Measurements from ENCODE around the gene ADORA1. TPM values are rescaled to one million over a fixed set of nuclear protein-coding genes. Genes with fewer than 3 reads are reported as not detected.

The ADORA1 gene
- total RNA-seq, 4 donors from 2014 or later: 0.94 to 25.6 (median 6.8) TPM

DNA sequence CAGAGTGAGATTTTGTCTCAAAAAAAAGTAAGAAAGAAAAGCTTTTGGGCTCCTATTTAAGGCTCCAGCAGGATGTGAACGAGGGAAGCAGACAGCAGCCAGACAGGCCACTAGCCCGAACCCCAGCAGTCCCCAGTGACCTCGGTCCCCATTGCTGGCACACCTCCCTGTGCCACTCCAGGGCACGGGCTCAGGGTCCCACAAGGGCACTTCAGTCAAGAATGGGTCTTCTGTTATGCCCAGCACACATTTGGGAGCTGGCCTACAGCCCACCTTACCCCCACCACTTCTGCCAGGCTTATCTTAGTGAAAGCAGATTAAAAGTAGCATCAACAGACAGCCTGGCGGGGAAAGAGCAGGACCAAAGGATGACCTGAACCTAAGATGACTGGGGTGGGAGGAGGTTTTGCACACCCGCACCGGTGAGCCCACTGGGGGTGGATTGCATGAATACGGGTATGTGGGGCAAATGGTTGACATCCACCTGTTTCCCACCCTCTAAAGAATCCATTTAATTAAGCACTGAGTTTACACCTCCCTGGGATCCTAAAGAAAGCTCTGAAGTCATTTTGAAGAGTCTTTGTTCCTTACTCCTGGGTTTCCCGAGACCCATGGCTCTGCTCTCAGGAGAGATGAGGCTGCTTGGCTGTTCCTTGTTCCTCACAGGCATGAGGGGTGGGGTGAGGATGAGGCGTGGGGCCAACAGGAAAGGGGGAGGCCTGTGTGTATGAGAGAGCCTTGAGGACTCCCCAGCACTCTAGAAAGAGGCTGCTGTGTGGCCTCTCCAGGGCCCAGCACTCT lies 54.3 kb downstream of the ADORA1 start:
- H3K4me3 ChIP-seq (replicated peaks in 1 of 3): no peak overlapping the region
- no peaks in the 10 kb centered on the region for H3K36me3 ChIP-seq
- TF ChIP-seq, protein P1, sequence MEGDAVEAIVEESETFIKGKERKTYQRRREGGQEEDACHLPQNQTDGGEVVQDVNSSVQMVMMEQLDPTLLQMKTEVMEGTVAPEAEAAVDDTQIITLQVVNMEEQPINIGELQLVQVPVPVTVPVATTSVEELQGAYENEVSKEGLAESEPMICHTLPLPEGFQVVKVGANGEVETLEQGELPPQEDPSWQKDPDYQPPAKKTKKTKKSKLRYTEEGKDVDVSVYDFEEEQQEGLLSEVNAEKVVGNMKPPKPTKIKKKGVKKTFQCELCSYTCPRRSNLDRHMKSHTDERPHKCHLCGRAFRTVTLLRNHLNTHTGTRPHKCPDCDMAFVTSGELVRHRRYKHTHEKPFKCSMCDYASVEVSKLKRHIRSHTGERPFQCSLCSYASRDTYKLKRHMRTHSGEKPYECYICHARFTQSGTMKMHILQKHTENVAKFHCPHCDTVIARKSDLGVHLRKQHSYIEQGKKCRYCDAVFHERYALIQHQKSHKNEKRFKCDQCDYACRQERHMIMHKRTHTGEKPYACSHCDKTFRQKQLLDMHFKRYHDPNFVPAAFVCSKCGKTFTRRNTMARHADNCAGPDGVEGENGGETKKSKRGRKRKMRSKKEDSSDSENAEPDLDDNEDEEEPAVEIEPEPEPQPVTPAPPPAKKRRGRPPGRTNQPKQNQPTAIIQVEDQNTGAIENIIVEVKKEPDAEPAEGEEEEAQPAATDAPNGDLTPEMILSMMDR (IDR thresholded peaks at IDR 0.05): no peak
- no peak for TF ChIP-seq POLR2A (IDR thresholded peaks at IDR 0.05)
- no peak overlapping the region for H3K27ac ChIP-seq
- H3K4me1 ChIP-seq: peaks cover 1 to 8% of the 10 kb centered on the region in 2 donors
- WGBS, 2 donors: 64 to 75% methylated on average over 10 of the region's 10 CpGs
- DNase-seq: peak in 1 of 2 donors; percentile 27
- intact Hi-C loops (cut with DNase I): no loop called here
- no peaks in the 10 kb centered on the region for H3K27me3 ChIP-seq
- no peaks in the 10 kb centered on the region for H3K9me3 ChIP-seq

DNA sequence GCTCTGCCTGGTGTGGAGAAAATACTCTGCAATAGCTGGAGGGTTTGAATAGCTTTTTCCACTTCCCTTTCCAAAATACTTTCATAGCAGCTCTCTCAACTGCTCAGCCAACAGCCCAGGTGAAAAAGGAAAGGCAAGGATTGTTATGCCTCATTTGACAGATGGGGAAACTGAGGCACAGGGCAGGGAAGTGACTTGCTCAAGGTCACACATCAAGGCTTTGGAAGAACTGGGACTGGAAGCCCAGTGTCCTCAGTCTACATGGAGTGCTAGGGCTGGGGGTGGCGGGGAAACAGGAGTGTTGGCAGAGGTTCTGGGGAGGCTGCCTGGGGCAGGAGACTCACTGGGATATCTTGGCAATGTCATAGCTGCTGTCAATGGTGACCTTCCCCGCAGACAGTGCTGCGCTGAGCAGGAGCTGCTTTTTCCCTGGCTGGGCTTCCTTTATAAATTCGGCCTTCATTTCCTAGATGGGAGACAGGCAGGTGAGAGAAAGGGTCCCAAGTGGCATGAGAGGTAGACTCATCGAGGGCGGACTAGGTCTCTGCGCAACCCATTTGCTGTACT lies 54.9 kb downstream of the ADORA1 start:
- Histone ChIP-seq H3K36me3 (no peaks in the 10 kb centered on the region), H3K4me3 (replicated peaks in 1 of 3) (no peak overlapping the region), H3K9me3 (no peaks in the 10 kb centered on the region), H3K27ac (no peak overlapping the region), H3K27me3 (no peaks in the 10 kb centered on the region), H3K4me1 (peaks cover 5 to 14% of the 10 kb centered on the region in 2 donors)
- TF ChIP-seq POLR2A (IDR thresholded peaks at IDR 0.05): no peak
- TF ChIP-seq, protein P1 (IDR thresholded peaks at IDR 0.05): no peak
- intact Hi-C loops (cut with DNase I): no loop called here
- 89 to 98% methylated on average over 7 of the region's 7 CpGs for WGBS, 2 donors
- no peak for DNase-seq

DNA sequence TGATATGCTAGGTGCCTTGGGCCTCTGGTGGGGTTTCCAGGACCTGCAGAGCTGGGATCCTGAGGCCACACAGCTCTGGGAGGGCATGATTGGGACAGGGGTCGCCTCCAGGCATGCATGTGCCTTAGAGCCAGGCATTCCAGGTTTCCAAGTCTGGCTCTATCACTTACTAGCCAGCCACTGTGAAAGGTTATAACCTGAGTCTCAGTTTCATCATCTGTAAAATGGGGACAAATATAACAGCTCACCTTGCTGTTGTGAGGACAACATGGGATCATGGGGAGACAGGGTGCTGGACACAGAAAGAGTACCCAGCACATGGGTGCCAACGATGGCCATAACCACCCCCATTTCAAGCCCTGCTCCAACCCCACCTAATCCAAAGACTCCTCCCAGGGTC lies 56.3 kb downstream of the ADORA1 start:
- Histone ChIP-seq H3K4me1 (peaks cover 7 to 22% of the 10 kb centered on the region in 2 donors), H3K27ac (no peak overlapping the region), H3K36me3 (no peaks in the 10 kb centered on the region), H3K27me3 (no peaks in the 10 kb centered on the region), H3K4me3 (replicated peaks in 1 of 3) (no peak overlapping the region), H3K9me3 (no peaks in the 10 kb centered on the region)
- DNase-seq: no peak
- TF ChIP-seq, protein P1 (IDR thresholded peaks at IDR 0.05): no peak
- no peak for TF ChIP-seq POLR2A (IDR thresholded peaks at IDR 0.05)
- 89 to 93% methylated on average over 2 of the region's 2 CpGs for WGBS, 2 donors
- intact Hi-C loops (cut with DNase I): no loop called here

DNA sequence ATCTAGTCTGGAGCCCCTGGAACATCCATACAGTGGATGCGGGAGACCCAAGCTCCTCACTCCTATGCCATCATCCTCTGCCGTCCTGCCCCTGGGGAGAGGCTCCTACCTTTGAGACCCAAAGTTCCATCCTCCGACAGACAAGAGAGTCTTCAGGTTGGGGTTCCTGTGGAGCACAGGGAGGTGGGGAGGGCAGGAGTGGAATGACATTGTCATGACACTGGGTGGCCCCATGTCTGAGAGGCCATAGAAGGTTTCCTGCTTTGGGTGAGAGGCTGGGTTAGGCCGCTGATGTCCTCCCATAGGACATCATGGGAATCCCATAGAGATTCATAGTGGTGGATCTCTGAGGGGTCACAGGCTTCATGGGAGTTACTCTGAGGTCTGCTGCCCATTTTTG lies 56.9 kb downstream of the ADORA1 start:
- H3K27me3 ChIP-seq: no peaks in the 10 kb centered on the region
- peaks cover 7 to 22% of the 10 kb centered on the region in 2 donors for H3K4me1 ChIP-seq
- H3K9me3 ChIP-seq: no peaks in the 10 kb centered on the region
- no peak overlapping the region for H3K4me3 ChIP-seq (replicated peaks in 1 of 3)
- WGBS, 2 donors: 95 to 97% methylated on average over 4 of the region's 4 CpGs
- intact Hi-C loops (cut with DNase I): no loop called here
- H3K36me3 ChIP-seq: no peaks in the 10 kb centered on the region
- TF ChIP-seq, protein P1 (IDR thresholded peaks at IDR 0.05): no peak
- TF ChIP-seq POLR2A (IDR thresholded peaks at IDR 0.05): no peak
- DNase-seq: no peak
- no peak overlapping the region for H3K27ac ChIP-seq

DNA sequence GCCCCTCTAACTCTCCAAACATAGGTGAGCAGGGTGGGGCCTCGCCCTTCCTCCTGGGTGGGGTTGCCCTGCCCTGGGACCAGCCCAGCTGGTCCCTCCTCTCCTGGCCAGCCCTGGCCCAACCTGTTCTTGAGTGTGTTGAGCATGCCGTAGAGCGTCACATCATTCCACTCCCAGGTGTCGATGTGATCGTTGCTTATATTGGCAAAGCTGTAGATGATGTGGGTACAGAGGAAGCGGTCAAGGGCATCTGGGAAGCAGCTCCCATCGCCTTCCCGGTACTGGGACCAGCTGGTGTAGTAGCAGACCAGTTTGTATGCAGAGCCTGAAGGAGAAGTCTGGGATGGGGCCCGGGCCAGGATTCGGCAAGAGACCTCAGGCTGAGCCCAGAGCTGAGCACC lies 57.5 kb downstream of the ADORA1 start:
- no peaks in the 10 kb centered on the region for H3K36me3 ChIP-seq
- H3K4me1 ChIP-seq: peaks cover 7 to 22% of the 10 kb centered on the region in 2 donors
- no peaks in the 10 kb centered on the region for H3K27me3 ChIP-seq
- intact Hi-C loops (cut with DNase I): no loop called here
- WGBS, 2 donors: 93 to 96% methylated on average over 6 to 10 of the region's 10 CpGs
- TF ChIP-seq, protein P1 (IDR thresholded peaks at IDR 0.05): no peak
- no peak for TF ChIP-seq POLR2A (IDR thresholded peaks at IDR 0.05)
- H3K9me3 ChIP-seq: no peaks in the 10 kb centered on the region
- no peak overlapping the region for H3K4me3 ChIP-seq (replicated peaks in 1 of 3)
- H3K27ac ChIP-seq: no peak overlapping the region
- no peak for DNase-seq

Measured in thyroid gland (tissue), 4 donors.